DOHH2 (cell line): ENCODE data around the gene ANKLE2.

ENCODE experiments used
- H3F3A ChIP-seq: fragments of 200-600 bp; sonication (generic), shearing (Covaris generic); 2 replicates; pipeline ENCODE4 v1.6.0; 2016; ENCODE audit warnings: antibody characterized with exemption, mild to moderate bottlenecking; ENCODE audit not compliant: control insufficient read depth, insufficient read depth
- H3K27ac ChIP-seq: fragments of 200-600 bp; sonication (generic); 2 replicates; pipeline ENCODE4 v1.5.1; 2014; ENCODE audit warnings: low read depth, mild to moderate bottlenecking, low read length, moderate library complexity
- H3K27me3 ChIP-seq: fragments of 200-600 bp; sonication (generic); 2 replicates; pipeline ENCODE4 v1.6.1; 2014; ENCODE audit warnings: mild to moderate bottlenecking, low read length, mixed read lengths; ENCODE audit not compliant: control insufficient read depth
- H3K36me3 ChIP-seq: fragments of 200-600 bp; sonication (generic); 2 replicates; pipeline ENCODE4 v1.6.1; 2014; ENCODE audit warnings: mild to moderate bottlenecking, low read length, moderate library complexity, mixed read lengths; ENCODE audit not compliant: control insufficient read depth
- H3K4me1 ChIP-seq: fragments of 200-600 bp; sonication (generic); 2 replicates; pipeline ENCODE4 v1.6.1; 2014; ENCODE audit warnings: mild to moderate bottlenecking, low read length, mixed read lengths; ENCODE audit not compliant: control insufficient read depth
- H3K4me2 ChIP-seq: fragments of 200-600 bp; sonication (generic); 2 replicates; pipeline ENCODE4 v1.6.0; 2014; ENCODE audit warnings: mild to moderate bottlenecking, low read length, moderate library complexity
- H3K4me3 ChIP-seq: fragments of 200-600 bp; sonication (generic); 2 replicates; pipeline ENCODE4 v1.5.1; 2014; ENCODE audit warnings: mild to moderate bottlenecking, low read length, mixed read lengths
- H3K79me2 ChIP-seq: fragments of 200-600 bp; sonication (generic); 2 replicates; pipeline ENCODE4 v1.6.1; 2014; ENCODE audit warnings: mild to moderate bottlenecking, low read length, mixed read lengths; ENCODE audit not compliant: control insufficient read depth
- H3K9me2 ChIP-seq: fragments of 200-600 bp; sonication (generic); replicated peaks from 2 replicates; pipeline ENCODE4 v1.6.1; 2014; ENCODE audit warnings: mild to moderate bottlenecking, low read length, mixed read lengths; ENCODE audit not compliant: control insufficient read depth
- H3K9me3 ChIP-seq: fragments of 200-600 bp; sonication (generic); 2 replicates; pipeline ENCODE4 v1.6.1; 2014; ENCODE audit warnings: antibody characterized with exemption, low read length, mixed read lengths; ENCODE audit not compliant: control insufficient read depth, insufficient read depth
- H4K20me1 ChIP-seq: fragments of 200-600 bp; sonication (generic); 2 replicates; pipeline ENCODE4 v1.6.0; 2014; ENCODE audit warnings: low read depth, mild to moderate bottlenecking, antibody characterized with exemption, low read length, moderate library complexity; ENCODE audit not compliant: control insufficient read depth, insufficient read depth
- CTCF ChIP-seq: fragments of 200-600 bp; sonication (generic); IDR thresholded peaks from one replicate; pipeline ENCODE4 v1.5.1; 2014; ENCODE audit warnings: antibody characterized with exemption, mild to moderate bottlenecking, low read depth, low read length; ENCODE audit not compliant: poor library complexity, severe bottlenecking
- EZH2phosphoT487 ChIP-seq: fragments of 200-600 bp; sonication (generic); IDR thresholded peaks from 2 replicates; pipeline ENCODE4 v1.6.1; 2017; ENCODE audit warnings: borderline replicate concordance, mild to moderate bottlenecking, antibody characterized with exemption, low read length, moderate library complexity, mixed read lengths

Gene ANKLE2

GRCh38 chr12:132734206-132734605 is 27.4 kb downstream of the ANKLE2 start:
- 0 out of 2 replicates have a peak, but pooled peaks cover 2% of the 10 kb centered on the region for H3F3A ChIP-seq
- no peak overlapping the region for H3K4me3 ChIP-seq
- H4K20me1 ChIP-seq = no peaks in the 10 kb centered on the region; the same call in 1 of the 2 replicates

GRCh38 chr12:132731574-132731973 is 30.1 kb downstream of the ANKLE2 start:
- TF ChIP-seq CTCF (no peak), EZH2phosphoT487 (no peak)
- no peak overlapping the region for H3K4me3 ChIP-seq
- H3K27me3 ChIP-seq = no peaks in the 10 kb centered on the region
- no peaks in the 10 kb centered on the region for H3K4me1 ChIP-seq
- no peaks in the 10 kb centered on the region for H3K9me3 ChIP-seq
- H3K9me2 ChIP-seq = no peaks in the 10 kb centered on the region
- H3F3A ChIP-seq = peaks cover 10% of the 10 kb centered on the region
- no peaks in the 10 kb centered on the region; the same call in 1 of the 2 replicates for H4K20me1 ChIP-seq
- peaks cover 93% of the 10 kb centered on the region for H3K36me3 ChIP-seq
- H3K27ac ChIP-seq = no peak overlapping the region
- H3K4me2 ChIP-seq = no peak overlapping the region
- peaks cover 17% of the 10 kb centered on the region for H3K79me2 ChIP-seq

More at GRCh38 chr12:132734206-132734605, 27.4 kb downstream of the ANKLE2 start:
- TF ChIP-seq CTCF (no peak), EZH2phosphoT487 (no peak)
- Histone ChIP-seq H3K9me3 (no peaks in the 10 kb centered on the region), H3K4me1 (no peaks in the 10 kb centered on the region), H3K27ac (no peak overlapping the region), H3K36me3 (peaks cover 89% of the 10 kb centered on the region), H3K9me2 (no peaks in the 10 kb centered on the region), H3K4me2 (no peak overlapping the region), H3K79me2 (peaks cover 33% of the 10 kb centered on the region), H3K27me3 (no peaks in the 10 kb centered on the region)

GRCh38 chr12:132730353-132730752 is 31.3 kb downstream of the ANKLE2 start:
- no peaks in the 10 kb centered on the region for H3K9me3 ChIP-seq
- peaks cover 93% of the 10 kb centered on the region for H3K36me3 ChIP-seq
- H3K27ac ChIP-seq = no peak overlapping the region
- no peaks in the 10 kb centered on the region for H3K9me2 ChIP-seq
- H3F3A ChIP-seq = peaks cover 18% of the 10 kb centered on the region
- H4K20me1 ChIP-seq = no peaks in the 10 kb centered on the region; the same call in 1 of the 2 replicates
- peaks cover 17% of the 10 kb centered on the region for H3K79me2 ChIP-seq
- TF ChIP-seq CTCF (no peak), EZH2phosphoT487 (no peak)
- no peak overlapping the region for H3K4me2 ChIP-seq
- no peaks in the 10 kb centered on the region for H3K27me3 ChIP-seq
- H3K4me1 ChIP-seq = no peaks in the 10 kb centered on the region
- no peak overlapping the region for H3K4me3 ChIP-seq
